HepG2 (cell line): ENCODE measurements around the gene CWF19L2. TPM values are rescaled to one million over a fixed set of nuclear protein-coding genes. Genes with fewer than 3 reads are reported as not detected.

ENCODE experiments used
- ATAC-seq: fragments of 200-7000 bp; cut with Tn5 transposase; 3 replicates; pipeline ENCODE4 v1.9.1; 2020; ENCODE audit warnings: mild to moderate bottlenecking, moderate library complexity
- BruUV-seq: library from RNA; stranded (reverse); fragments of 400-500 nt; replicated peaks from 2 replicates; lab custom pipeline; 2021; lab: Mats Ljungman, UMichigan
- CTCF ChIA-PET: fragments of 300-600 bp; formaldehyde crosslinking; extraction: SDS; loops from one replicate; lab custom pipeline; 2021; ENCODE audit warnings: low total read pairs, inconsistent platforms, low intra/inter-chr PET ratio; lab: Yijun Ruan, JAX
- POLR2A ChIA-PET: fragments of 350-600 bp; sonication (Branson Sonifier 250); formaldehyde crosslinking; loops from one replicate; lab custom pipeline; 2020; ENCODE audit warnings: antibody characterized with exemption, inconsistent platforms; lab: Yijun Ruan, JAX
- DNase-seq: peaks from one replicate; pipeline ENCODE4 v3.0.0-alpha.2; 2015; ENCODE audit warnings: low spot score
- FAIRE-seq: peaks from 3 replicates; lab custom pipeline; 2011; peaks lifted over from hg19 to GRCh38; lab: Jason Lieb, UNC
- H2AFZ ChIP-seq: one replicate; pipeline ENCODE4 v1.6.1; 2011; ENCODE audit warnings: low read length, inconsistent platforms
- H3K27ac ChIP-seq: fragments of 300-600 bp; 3 replicates; pipeline ENCODE4 v1.8.0; 2011; ENCODE audit warnings: mixed run types, mild to moderate bottlenecking, mixed read lengths, low read length, inconsistent platforms; ENCODE audit not compliant: insufficient read depth; ENCODE audit errors: extremely low read length
- H3K27me3 ChIP-seq, 2 experiments: fragments of 200-600 bp in 1 of 2; 2 replicates in 1 of 2; 3 replicates in 1 of 2; pipeline versions ENCODE4 v1.6.0 to v1.8.0; 2011; ENCODE audit warnings: low read length in 2 of 2, mild to moderate bottlenecking in 2 of 2, moderate library complexity in 2 of 2, inconsistent platforms in 1 of 2; ENCODE audit not compliant: insufficient read depth in 2 of 2, control insufficient read depth in 1 of 2
- H3K36me3 ChIP-seq, 2 experiments: fragments of 200-600 bp in 1 of 2; replicated peaks in 1 of 2; 2 replicates in 1 of 2; 3 replicates in 1 of 2; pipeline versions ENCODE4 v1.5.1 to v1.8.0; 2011; ENCODE audit warnings: low read length in 2 of 2, inconsistent platforms in 1 of 2; ENCODE audit not compliant: insufficient read depth in 2 of 2, control insufficient read depth in 1 of 2
- H3K4me1 ChIP-seq: 2 replicates; pipeline ENCODE4 v1.5.1; 2012; ENCODE audit warnings: low read length, inconsistent platforms; ENCODE audit not compliant: insufficient read depth
- H3K4me2 ChIP-seq: 2 replicates; pipeline ENCODE4 v1.6.0; 2011; ENCODE audit warnings: low read depth, low read length, inconsistent platforms
- H3K4me3 ChIP-seq, 3 experiments: fragments of 200-600 bp in 1 of 3; sonication (generic), shearing (Covaris generic) in 1 of 3; replicated peaks in 1 of 3; 2 replicates each; pipeline ENCODE4 v1.5.1; 2011 to 2016; ENCODE audit warnings: low read length in 3 of 3, inconsistent platforms in 2 of 3, low read depth in 2 of 3, mild to moderate bottlenecking in 2 of 3, control low read depth in 1 of 3, mixed read lengths in 1 of 3; ENCODE audit not compliant: insufficient read depth in 1 of 3
- H3K79me2 ChIP-seq: one replicate; pipeline ENCODE4 v1.6.1; 2011; ENCODE audit warnings: low read length, inconsistent platforms; ENCODE audit not compliant: insufficient read depth
- H3K9ac ChIP-seq: 2 replicates; pipeline ENCODE4 v1.6.0; 2011; ENCODE audit warnings: mild to moderate bottlenecking, low read depth, low read length, inconsistent platforms; ENCODE audit not compliant: insufficient read depth
- H3K9me3 ChIP-seq: 2 replicates; pipeline ENCODE4 v1.5.1; 2012; ENCODE audit warnings: mild to moderate bottlenecking, low read length
- H4K20me1 ChIP-seq: 2 replicates; pipeline ENCODE4 v1.6.0; 2011; ENCODE audit warnings: inconsistent platforms, mild to moderate bottlenecking, low read length, moderate library complexity; ENCODE audit not compliant: insufficient read depth
- ARID3A ChIP-seq: IDR thresholded peaks from 2 replicates; pipeline ENCODE4 v1.6.1; 2012; ENCODE audit warnings: low read depth, low read length, improper control_type of control experiment
- ARNTL ChIP-seq: sonication (generic); formaldehyde crosslinking; IDR thresholded peaks from 2 replicates; pipeline ENCODE4 v1.4.0; 2020; ENCODE audit warnings: mild to moderate bottlenecking, missing genetic modification reagents
- ATAD3A ChIP-seq: sonication (generic); formaldehyde crosslinking; IDR thresholded peaks from 2 replicates; pipeline ENCODE4 v1.4.0; 2020; ENCODE audit warnings: missing genetic modification reagents
- IRF1 ChIP-seq: sonication (generic); formaldehyde crosslinking; IDR thresholded peaks from 2 replicates; pipeline ENCODE4 v1.4.0; 2020; ENCODE audit warnings: low read depth, mild to moderate bottlenecking, missing genetic modification reagents
- KLF6 ChIP-seq: IDR thresholded peaks from 2 replicates; pipeline ENCODE4 v1.8.0; 2016; ENCODE audit warnings: missing biosample characterization, missing genetic modification reagents
- MED8 ChIP-seq: sonication (generic); formaldehyde crosslinking; IDR thresholded peaks from 2 replicates; pipeline ENCODE4 v1.8.1; 2023; ENCODE audit warnings: mild to moderate bottlenecking, missing genetic modification reagents; ENCODE audit not compliant: insufficient replicate concordance
- USF2 ChIP-seq, 2 experiments: sonication (generic) in 1 of 2; formaldehyde crosslinking in 1 of 2; IDR thresholded peaks; 2 replicates each; pipeline versions ENCODE4 v1.5.1 to v1.6.1; 2011 to 2020; ENCODE audit warnings: borderline replicate concordance in 1 of 2, low read depth in 1 of 2, low read length in 1 of 2, mild to moderate bottlenecking in 1 of 2, missing genetic modification reagents in 1 of 2, moderate library complexity in 1 of 2
- XBP1 ChIP-seq: sonication (generic); formaldehyde crosslinking; IDR thresholded peaks from 2 replicates; pipeline ENCODE4 v1.5.0; 2020; ENCODE audit warnings: missing genetic modification reagents
- ZBTB2 ChIP-seq: sonication (generic); formaldehyde crosslinking; IDR thresholded peaks from 2 replicates; pipeline ENCODE4 v1.8.0; 2022; ENCODE audit warnings: low read depth, missing genetic modification reagents
- ZBTB7A ChIP-seq: sonication (generic); formaldehyde crosslinking; IDR thresholded peaks from 2 replicates; pipeline ENCODE4 v1.8.0; 2022; ENCODE audit warnings: mild to moderate bottlenecking, missing genetic modification reagents
- ZFY ChIP-seq: sonication (generic); formaldehyde crosslinking; IDR thresholded peaks from 2 replicates; pipeline ENCODE4 v1.4.0; 2020; ENCODE audit warnings: missing genetic modification reagents
- ZNF20 ChIP-seq: sonication (generic); formaldehyde crosslinking; IDR thresholded peaks from 2 replicates; pipeline ENCODE4 v1.4.0; 2020; ENCODE audit warnings: mild to moderate bottlenecking, moderate library complexity, missing genetic modification reagents
- ZNF7 ChIP-seq: IDR thresholded peaks from 2 replicates; pipeline ENCODE4 v1.6.1; 2016; ENCODE audit warnings: missing biosample characterization, missing genetic modification reagents
- WGBS: methylation state at CpG from one replicate; pipeline ENCODE4 v1.1.6; 2017; ENCODE audit warnings: low lambda C conversion rate; 5-methylcytosine and 5-hydroxymethylcytosine counted together
- in situ Hi-C: cut with HindIII; loops from 2 replicates; pipeline ENCODE4 v1.10.0; 2017; ENCODE audit warnings: low pct_unique_long_range_greater_than_20kb; ENCODE audit not compliant: extremely low pct_ligation_motif_present
- intact Hi-C: fragments of 100-400 bp; cut with micrococcal nuclease; formaldehyde crosslinking; loops from one replicate; pipeline ENCODE4 v1.10.0; 2022; ENCODE audit not compliant: unreplicated experiment
- polyA plus RNA-seq, 8 experiments: library from polyadenylated mRNA; depleted of rRNA in 3 of 8; stranded (reverse) in 7 of 8; unstranded in 1 of 8; fragments of >200 nt; fragmentation: Illumina TruSeq in 4 of 8; extraction: Trizol in 4 of 8; gene quantifications; 2 replicates each; pipeline versions ENCODE4 v1.2.1 to v1.2.3, GENCODE V29; 2011 to 2016; ENCODE audit warnings: low read depth in 4 of 8, missing spikeins in 1 of 8, mixed read lengths in 1 of 8; ENCODE audit not compliant: insufficient read depth in 1 of 8
- total RNA-seq, 5 experiments: library from RNA; depleted of rRNA; stranded (reverse); fragments of >200 nt; fragmentation: Illumina TruSeq; extraction: Trizol; gene quantifications; 2 replicates each; pipeline ENCODE4 v1.2.3, GENCODE V29; 2016; ENCODE audit warnings: low read depth in 1 of 5

Gene CWF19L2
- total and polyA plus RNA-seq, 2 of the 13 experiments (the other 11 are each of a cell fraction or from before 2014, with no cell fraction given) = 2.2 to 18.6 TPM

GRCh38 chr11:107357877-107358276, 99.7 kb downstream of the CWF19L2 start:
- Histone ChIP-seq H4K20me1 (no peaks in the 10 kb centered on the region), H3K36me3 (no peaks in the 10 kb centered on the region; a peak in 2 of 5 replicates), H3K9me3 (no peaks in the 10 kb centered on the region), H3K4me3 (no peak overlapping the region), H3K9ac (no peak overlapping the region), H3K4me1 (no peaks in the 10 kb centered on the region)
- in situ Hi-C loops = no loop called here
- DNase-seq = no peak
- BruUV-seq = no TSS peak
- peak; percentile 91 for TF ChIP-seq ZNF7
- TF ChIP-seq USF2 (IDR thresholded peaks at IDR 0.05; ENCODE audit: low read depth, low read length) = no peak
- no peak for TF ChIP-seq USF2 (CRISPR knock-in tag; IDR thresholded peaks at IDR 0.05; ENCODE audit: borderline replicate concordance)
- TF ChIP-seq, all 625 proteins: peak for 1
- CTCF ChIA-PET = no interaction called here
- Histone ChIP-seq H3K27ac (no peak overlapping the region), H3K4me2 (no peak overlapping the region), H3K79me2 (no peaks in the 10 kb centered on the region), H2AFZ (no peak overlapping the region), H3K27me3 (no peaks in the 10 kb centered on the region)
- POLR2A ChIA-PET = no interaction called here
- no peak for FAIRE-seq
- intact Hi-C loops = no loop called here
- no peak for ATAC-seq
- WGBS = 54% methylated on average over 1 of the region's 1 CpG

- no peaks in the 10 kb centered on the region for H3K79me2 ChIP-seq
- no peaks in the 10 kb centered on the region for H3K4me1 ChIP-seq
- no peak overlapping the region for H3K9ac ChIP-seq
- H2AFZ ChIP-seq = no peak overlapping the region
- no peak for DNase-seq
- no peak overlapping the region for H3K4me2 ChIP-seq
- ATAC-seq = no peak
- 97% methylated on average over 2 of the region's 2 CpGs for WGBS
- POLR2A ChIA-PET = no interaction called here
- no peaks in the 10 kb centered on the region; a peak in 4 of 5 replicates for H3K36me3 ChIP-seq
- in situ Hi-C loops = no loop called here
- no peak overlapping the region for H3K27ac ChIP-seq
- H4K20me1 ChIP-seq = no peaks in the 10 kb centered on the region
- intact Hi-C loops = no loop called here
- H3K27me3 ChIP-seq = no peaks in the 10 kb centered on the region
- CTCF ChIA-PET = no interaction called here
- H3K4me3 ChIP-seq = no peak overlapping the region
- H3K9me3 ChIP-seq = no peaks in the 10 kb centered on the region
- BruUV-seq = no TSS peak
- no peak for FAIRE-seq
- no peak for TF ChIP-seq ATAD3A (CRISPR knock-in tag)
- no peak for TF ChIP-seq ZBTB7A (CRISPR knock-in tag)
- no peak for TF ChIP-seq ZNF20
- TF ChIP-seq ARNTL (CRISPR knock-in tag) = no peak
- TF ChIP-seq KLF6 (CRISPR knock-in tag) = no peak
- TF ChIP-seq MED8 (CRISPR knock-in tag) = no peak
- TF ChIP-seq ARID3A = no peak
- no peak for TF ChIP-seq XBP1 (CRISPR knock-in tag)
- no peak for TF ChIP-seq ZFY (CRISPR knock-in tag)
- no peak for TF ChIP-seq IRF1 (CRISPR knock-in tag)
- TF ChIP-seq ZBTB2 (CRISPR knock-in tag) = no peak
These were observed 102.8 kb downstream of the CWF19L2 start for GRCh38 chr11:107354780-107355179.
